ENCODE measurements around the gene ATOX1.

Gene ATOX1

DNA sequence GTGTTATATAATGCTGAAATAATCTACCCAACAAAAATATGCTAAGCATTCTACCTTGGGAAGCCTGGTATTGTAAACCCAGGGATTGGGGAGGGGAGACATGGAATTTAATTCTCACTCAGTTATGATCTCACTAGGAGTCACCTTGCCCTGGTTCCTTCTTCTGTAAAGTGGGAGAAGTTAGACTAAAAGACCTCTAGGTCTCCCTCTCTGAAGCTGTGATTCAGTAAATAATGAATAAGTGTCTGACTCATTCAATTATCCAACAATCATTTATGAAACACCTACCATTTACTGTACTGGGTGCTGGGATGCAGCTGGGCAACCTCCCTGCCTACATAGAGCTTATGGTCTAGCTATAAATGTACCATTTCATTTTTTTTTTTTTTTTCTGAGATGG is 51.5 kb downstream of the ATOX1 start:
- CTCF ChIA-PET, result interaction anchor here (11.9 kb wide), 1 partner anchor 12 kb away, joined by 107 read pairs; no protein-coding TSS in a partner anchor
- DNase-seq (ENCODE audit: low read depth, low spot score), result no peak
- POLR2A ChIA-PET, result interaction anchor here (0.5 to 4.0 kb wide), 8 partner anchors 8 to 33 kb away, joined by 3 to 14 read pairs (median 5); partner anchors contain the start of gene SPARC

GRCh38 chr5:151703780-151704179 is 54.7 kb downstream of the ATOX1 start:
- no peak for DNase-seq (ENCODE audit: low read depth, low spot score)
- CTCF ChIA-PET, result interaction anchor here (1.0 to 11.9 kb wide), 4 partner anchors 14 to 35 kb away, joined by 3 to 107 read pairs (median 3); no protein-coding TSS in a partner anchor
- TF ChIP-seq CTCF (IDR thresholded peaks at IDR 0.05; ENCODE audit: insufficient read depth, low read length, missing control alignments), result no peak
- H3K4me3 ChIP-seq (ENCODE audit: low read depth, low read length), result no peak overlapping the region
- POLR2A ChIA-PET, result interaction anchor here (1.0 to 3.2 kb wide), 4 partner anchors 14 to 32 kb away, joined by 3 to 16 read pairs (median 7); partner anchors contain the start of gene SPARC

More for the DNA sequence above, 51.5 kb downstream of the ATOX1 start:
- H3K4me3 ChIP-seq (ENCODE audit: low read depth, low read length), result no peak overlapping the region
- no peak for TF ChIP-seq CTCF (IDR thresholded peaks at IDR 0.05; ENCODE audit: insufficient read depth, low read length, missing control alignments)

- no peak for TF ChIP-seq CTCF (IDR thresholded peaks at IDR 0.05; ENCODE audit: insufficient read depth, low read length, missing control alignments)
- H3K4me3 ChIP-seq (ENCODE audit: low read depth, low read length), result no peak overlapping the region
- POLR2A ChIA-PET, result interaction anchor here (0.7 to 3.2 kb wide), 5 partner anchors 15 to 37 kb away, joined by 3 to 16 read pairs (median 5); partner anchors contain the start of gene SPARC
- DNase-seq (ENCODE audit: low read depth, low spot score), result no peak
- CTCF ChIA-PET, result interaction anchor here (1.0 to 11.9 kb wide), 4 partner anchors 13 to 35 kb away, joined by 3 to 107 read pairs (median 3); no protein-coding TSS in a partner anchor
Observed at GRCh38 chr5:151703227-151703626, 55.2 kb downstream of the ATOX1 start.

DNA sequence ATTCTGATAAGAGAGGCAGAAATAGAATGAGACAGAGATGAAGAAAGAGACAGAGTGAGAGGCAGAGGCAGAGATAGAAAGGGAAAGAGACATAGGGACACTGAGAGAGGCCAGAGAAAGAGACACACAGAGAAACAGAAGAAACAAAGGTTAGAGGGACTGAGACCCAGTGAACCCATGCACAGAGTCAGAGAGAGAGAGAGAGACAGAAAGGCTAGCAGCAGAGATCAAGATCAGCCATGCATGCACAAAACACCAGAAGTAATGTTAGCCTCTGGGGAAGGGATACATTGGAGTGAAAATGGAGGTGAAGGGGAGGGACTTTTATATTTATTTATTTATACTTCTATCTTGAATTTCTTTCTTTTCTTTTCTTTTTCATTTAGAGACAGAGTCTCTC is 57.6 kb downstream of the ATOX1 start:
- ChIA-PET POLR2A (interaction anchor here (7.7 kb wide), 1 partner anchor 20 kb away, joined by 213 read pairs; no protein-coding TSS in a partner anchor), CTCF (interaction anchor here (11.9 kb wide), 1 partner anchor 18 kb away, joined by 107 read pairs; no protein-coding TSS in a partner anchor)
- H3K4me3 ChIP-seq (ENCODE audit: low read depth, low read length), result no peak overlapping the region
- TF ChIP-seq CTCF (IDR thresholded peaks at IDR 0.05; ENCODE audit: insufficient read depth, low read length, missing control alignments), result no peak
- DNase-seq (ENCODE audit: low read depth, low spot score), result no peak

GRCh38 chr5:151700296-151700695 is 58.1 kb downstream of the ATOX1 start:
- ChIA-PET CTCF (interaction anchor here (1.6 to 11.9 kb wide), 3 partner anchors 10 to 42 kb away, joined by 5 to 107 read pairs (median 11); no protein-coding TSS in a partner anchor), POLR2A (interaction anchor here (0.7 to 7.7 kb wide), 9 partner anchors 13 to 1908 kb away, joined by 3 to 235 read pairs (median 12); partner anchors contain the start of gene SPARC)
- H3K4me3 ChIP-seq (ENCODE audit: low read depth, low read length), result no peak overlapping the region
- no peak for DNase-seq (ENCODE audit: low read depth, low spot score)
- no peak for TF ChIP-seq CTCF (IDR thresholded peaks at IDR 0.05; ENCODE audit: insufficient read depth, low read length, missing control alignments)

All from AG04449 (cell line).